Measurements from ENCODE around the gene BEND6. TPM values are rescaled to one million over a fixed set of nuclear protein-coding genes. Genes with fewer than 3 reads are reported as not detected.
A peak's percentile ranks its signal among the peaks of the same experiment; 100 is the strongest.
"Not testable (repeated sequence)": the region's sequence is repeated elsewhere in the genome, so short reads cannot be mapped to it uniquely, and the experiment has no call there.

Gene BEND6
- total RNA-seq, 1 donor from 2014 or later = 1.3 TPM

DNA sequence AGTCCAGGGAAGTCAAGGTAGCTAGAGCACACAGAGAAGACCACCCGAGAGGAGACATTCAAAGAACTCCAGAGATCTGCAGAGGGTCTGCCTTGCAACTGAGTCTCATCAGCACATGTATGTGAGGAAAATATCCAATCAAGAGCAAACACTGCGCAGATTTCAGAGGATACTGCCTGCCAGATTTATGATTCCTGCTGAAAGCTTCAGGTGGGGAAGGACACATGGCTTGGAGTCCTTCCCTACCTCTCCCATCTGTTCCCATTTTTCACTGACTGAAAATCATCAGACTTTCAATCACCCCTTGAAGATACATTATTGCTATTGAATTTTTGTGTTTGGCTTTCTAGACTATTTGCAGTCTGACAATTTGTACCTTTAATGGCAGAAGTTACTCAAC lies 84.0 kb downstream of the BEND6 start:
- Mint-ChIP-seq H3K27me3 (peaks cover 11% of the 10 kb centered on the region), H3K4me3 (no peak overlapping the region), H3K27ac (no peak overlapping the region), H3K4me1 (ENCODE audit: unreplicated experiment) (no peaks in the 10 kb centered on the region), H3K36me3 (no peaks in the 10 kb centered on the region), H3K9me3 (no peaks in the 10 kb centered on the region)
- no peak for DNase-seq (ENCODE audit: extremely low spot score, unreplicated experiment)
- TF ChIP-seq, protein P1, sequence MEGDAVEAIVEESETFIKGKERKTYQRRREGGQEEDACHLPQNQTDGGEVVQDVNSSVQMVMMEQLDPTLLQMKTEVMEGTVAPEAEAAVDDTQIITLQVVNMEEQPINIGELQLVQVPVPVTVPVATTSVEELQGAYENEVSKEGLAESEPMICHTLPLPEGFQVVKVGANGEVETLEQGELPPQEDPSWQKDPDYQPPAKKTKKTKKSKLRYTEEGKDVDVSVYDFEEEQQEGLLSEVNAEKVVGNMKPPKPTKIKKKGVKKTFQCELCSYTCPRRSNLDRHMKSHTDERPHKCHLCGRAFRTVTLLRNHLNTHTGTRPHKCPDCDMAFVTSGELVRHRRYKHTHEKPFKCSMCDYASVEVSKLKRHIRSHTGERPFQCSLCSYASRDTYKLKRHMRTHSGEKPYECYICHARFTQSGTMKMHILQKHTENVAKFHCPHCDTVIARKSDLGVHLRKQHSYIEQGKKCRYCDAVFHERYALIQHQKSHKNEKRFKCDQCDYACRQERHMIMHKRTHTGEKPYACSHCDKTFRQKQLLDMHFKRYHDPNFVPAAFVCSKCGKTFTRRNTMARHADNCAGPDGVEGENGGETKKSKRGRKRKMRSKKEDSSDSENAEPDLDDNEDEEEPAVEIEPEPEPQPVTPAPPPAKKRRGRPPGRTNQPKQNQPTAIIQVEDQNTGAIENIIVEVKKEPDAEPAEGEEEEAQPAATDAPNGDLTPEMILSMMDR (conservative IDR thresholded peaks at IDR 0.05) = no peak

DNA sequence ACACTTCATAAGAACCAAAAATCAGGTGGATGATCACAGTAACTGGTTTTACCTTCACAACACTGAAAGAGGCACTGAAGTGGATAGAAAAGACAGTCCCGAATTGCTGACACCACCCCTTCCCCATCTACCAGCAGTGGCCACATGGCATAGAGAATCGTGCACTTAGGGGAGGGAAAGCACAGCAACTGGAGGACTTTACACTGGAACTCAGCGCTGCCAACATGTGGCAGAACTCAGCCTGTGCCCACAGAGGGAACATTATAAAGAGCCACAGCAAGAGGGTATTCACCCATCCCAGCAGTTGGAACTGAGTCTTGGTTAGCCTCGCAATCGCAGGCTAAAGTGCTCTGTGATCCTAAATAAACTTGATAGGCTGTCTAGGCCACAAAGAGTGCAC lies 85.1 kb downstream of the BEND6 start:
- H3K36me3 Mint-ChIP-seq = no peaks in the 10 kb centered on the region
- no peak overlapping the region for H3K4me3 Mint-ChIP-seq
- peaks cover 15% of the 10 kb centered on the region for H3K27me3 Mint-ChIP-seq
- H3K27ac Mint-ChIP-seq = no peak overlapping the region
- no peaks in the 10 kb centered on the region for H3K9me3 Mint-ChIP-seq
- no peaks in the 10 kb centered on the region for H3K4me1 Mint-ChIP-seq (ENCODE audit: unreplicated experiment)
- no peak for DNase-seq (ENCODE audit: extremely low spot score, unreplicated experiment)
- TF ChIP-seq, protein P1 (conservative IDR thresholded peaks at IDR 0.05) = no peak

DNA sequence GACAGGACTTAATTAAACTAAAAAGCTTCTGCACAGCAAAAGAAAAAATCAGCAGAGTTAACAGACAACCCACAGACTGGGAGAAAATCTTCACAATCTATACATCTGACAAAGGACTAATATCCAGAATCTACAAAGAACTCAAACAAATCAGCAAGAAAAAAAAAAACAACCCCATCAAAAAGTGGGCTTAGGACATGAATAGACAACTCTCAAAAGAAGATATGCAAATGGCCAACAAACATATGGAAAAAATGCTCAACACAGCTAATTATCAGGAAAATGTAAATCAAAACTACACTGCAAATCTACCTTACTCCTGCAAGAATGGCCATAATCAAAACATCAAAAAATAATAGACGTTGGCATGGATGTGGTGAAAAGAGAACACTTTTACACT lies 89.2 kb downstream of the BEND6 start:
- H3K9me3 Mint-ChIP-seq; H3K27ac Mint-ChIP-seq; H3K4me3 Mint-ChIP-seq; DNase-seq (ENCODE audit: extremely low spot score, unreplicated experiment): not testable (repeated sequence)
- Mint-ChIP-seq H3K27me3 (peaks cover 15% of the 10 kb centered on the region), H3K36me3 (peaks cover 11% of the 10 kb centered on the region), H3K4me1 (ENCODE audit: unreplicated experiment) (peaks cover 11% of the 10 kb centered on the region)

DNA sequence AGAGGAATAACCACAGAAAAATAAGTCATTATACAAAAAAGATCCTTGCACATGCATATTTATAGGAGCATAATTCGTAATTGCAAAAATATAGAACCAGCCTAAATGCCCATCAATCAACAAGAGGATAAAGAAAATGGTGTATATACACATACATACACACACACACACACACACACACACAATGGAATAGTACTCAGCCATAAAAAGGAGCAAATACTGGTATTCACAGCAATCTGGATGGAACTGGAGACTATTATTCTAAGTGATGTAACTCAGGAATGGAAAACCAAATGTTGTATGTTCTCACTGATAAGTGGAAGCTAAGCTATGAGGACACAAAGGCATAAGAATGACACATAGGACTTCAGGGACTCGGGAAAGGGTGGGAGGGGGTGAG lies 89.7 kb downstream of the BEND6 start:
- Mint-ChIP-seq H3K27ac (no peak overlapping the region), H3K4me1 (ENCODE audit: unreplicated experiment) (peaks cover 16% of the 10 kb centered on the region), H3K27me3 (peaks cover 15% of the 10 kb centered on the region), H3K36me3 (peaks cover 14% of the 10 kb centered on the region), H3K4me3 (peak overlapping the region; percentile 9), H3K9me3 (no peaks in the 10 kb centered on the region)
- no peak for DNase-seq (ENCODE audit: extremely low spot score, unreplicated experiment)
- TF ChIP-seq, protein P1 (conservative IDR thresholded peaks at IDR 0.05) = no peak

DNA sequence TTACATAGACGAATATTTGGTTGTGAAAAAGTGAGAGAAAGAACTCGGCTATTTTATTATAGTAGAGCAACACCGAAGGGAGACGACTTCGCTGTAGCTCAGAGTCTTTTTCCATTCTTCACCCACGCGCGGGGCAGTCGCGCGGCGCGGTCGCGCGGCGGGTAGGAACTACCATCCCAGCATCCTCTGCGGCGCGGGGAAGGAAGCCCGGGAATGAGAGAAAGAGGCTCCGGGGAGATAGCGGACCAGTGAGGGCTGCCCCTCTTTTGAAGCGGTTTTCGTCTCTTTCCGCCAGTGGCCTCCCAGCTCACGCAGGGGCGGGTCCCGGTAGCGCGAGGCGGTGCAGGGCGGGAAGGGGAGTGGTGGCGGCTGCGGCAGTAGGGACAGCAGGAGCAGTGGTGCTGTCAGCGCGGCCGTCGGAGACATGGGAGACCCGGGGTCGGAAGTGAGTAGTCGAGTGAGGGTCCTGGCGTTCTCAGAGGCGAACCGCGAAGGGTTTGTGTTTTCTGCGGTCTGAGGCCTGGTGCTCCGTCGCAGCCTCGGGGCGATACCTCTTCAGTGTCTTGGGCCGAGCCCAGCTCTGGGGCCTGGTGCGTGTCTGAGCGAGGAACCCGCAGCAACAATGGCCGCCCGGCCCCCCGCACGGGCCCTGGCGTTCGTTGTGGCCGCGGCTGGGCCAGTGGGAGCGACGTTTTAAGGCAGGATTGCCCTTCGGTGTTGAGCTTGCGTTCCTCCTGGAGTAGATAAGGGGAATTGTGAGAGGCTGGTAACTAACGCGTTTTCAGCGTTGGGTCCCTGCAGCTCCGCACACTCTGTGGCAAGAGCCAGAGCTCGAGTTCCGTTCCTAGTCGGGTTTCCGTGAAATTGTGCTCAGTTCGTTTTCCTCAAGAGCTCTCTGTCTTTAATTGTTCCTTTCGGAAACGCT lies 91.7 kb downstream of the BEND6 start, which contains the start of gene KIAA1586:
Gene KIAA1586, plus strand, starts transcription at position 362 of the 925 bp plus-strand sequence. Its CDS starts 63 bp downstream, at position 425.
- Mint-ChIP-seq H3K36me3 (peaks cover 21% of the 10 kb centered on the region), H3K27me3 (peaks cover 11% of the 10 kb centered on the region), H3K27ac (peak within 1 kb of the TSS; percentile 93), H3K4me1 (ENCODE audit: unreplicated experiment) (peaks cover 21% of the 10 kb centered on the region), H3K4me3 (peak within 1 kb of the TSS; percentile 97)
- DNase-seq (ENCODE audit: extremely low spot score, unreplicated experiment) = peak; percentile 89
- H3K9me3 Mint-ChIP-seq = not testable (repeated sequence)

DNA sequence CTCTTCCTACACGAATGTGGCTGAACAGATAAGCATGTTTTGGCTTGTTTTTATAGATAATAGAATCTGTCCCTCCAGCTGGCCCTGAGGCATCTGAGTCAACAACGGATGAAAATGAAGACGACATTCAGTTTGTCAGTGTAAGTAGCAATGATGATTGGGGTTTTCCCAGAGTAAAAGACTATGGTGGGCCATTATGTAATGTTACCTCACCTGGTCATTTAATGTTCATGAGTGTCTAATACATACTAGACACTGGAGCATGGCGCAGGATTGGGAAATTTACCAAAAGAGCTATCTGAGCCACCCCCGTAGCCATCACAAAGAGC lies 92.3 kb downstream of the BEND6 start:
- H3K27ac Mint-ChIP-seq; H3K4me3 Mint-ChIP-seq; H3K9me3 Mint-ChIP-seq; DNase-seq (ENCODE audit: extremely low spot score, unreplicated experiment): not testable (repeated sequence)
- H3K4me1 Mint-ChIP-seq (ENCODE audit: unreplicated experiment) = peaks cover 21% of the 10 kb centered on the region
- H3K27me3 Mint-ChIP-seq = peaks cover 11% of the 10 kb centered on the region
- H3K36me3 Mint-ChIP-seq = peaks cover 21% of the 10 kb centered on the region

DNA sequence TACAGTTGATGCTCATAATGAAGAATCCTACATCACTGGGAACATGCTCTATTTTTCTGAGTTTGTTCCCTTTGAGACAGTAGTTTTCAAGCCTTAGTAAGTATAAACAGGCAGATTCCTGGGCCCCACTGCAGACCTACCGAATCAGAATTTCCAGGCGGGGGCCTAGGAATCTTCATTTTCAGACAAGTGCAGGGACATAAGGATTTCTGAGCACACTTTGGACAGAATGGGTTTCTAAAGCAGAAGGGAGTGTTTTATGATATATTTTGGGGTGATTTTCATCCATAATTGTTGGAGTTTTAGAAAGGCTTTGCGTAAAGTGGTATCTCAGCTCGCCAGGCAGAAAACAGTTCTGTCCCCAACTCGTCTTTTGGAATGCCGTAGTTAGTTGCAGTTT lies 93.0 kb downstream of the BEND6 start:
- H3K9me3 Mint-ChIP-seq; DNase-seq (ENCODE audit: extremely low spot score, unreplicated experiment): not testable (repeated sequence)
- peaks cover 21% of the 10 kb centered on the region for H3K4me1 Mint-ChIP-seq (ENCODE audit: unreplicated experiment)
- peak overlapping the region; percentile 56 for H3K27ac Mint-ChIP-seq
- peaks cover 11% of the 10 kb centered on the region for H3K27me3 Mint-ChIP-seq
- H3K4me3 Mint-ChIP-seq = peak overlapping the region; percentile 87
- H3K36me3 Mint-ChIP-seq = peaks cover 23% of the 10 kb centered on the region

All from type B pancreatic cell (in vitro differentiated cells).